ENCODE measurements around the gene ADNP.
"Not testable (repeated sequence)": the region's sequence is repeated elsewhere in the genome, so short reads cannot be mapped to it uniquely, and the experiment has no call there.

ADNP gene

GRCh38 chr20:50931306-50932015 lies at the start of gene ADNP:
Gene ADNP, minus strand, starts transcription at chr20:50931437. Its CDS starts 27,441 bp downstream, at chr20:50903996.
- DNase-seq (ENCODE audit: low spot score), result peak; percentile 97

DNA sequence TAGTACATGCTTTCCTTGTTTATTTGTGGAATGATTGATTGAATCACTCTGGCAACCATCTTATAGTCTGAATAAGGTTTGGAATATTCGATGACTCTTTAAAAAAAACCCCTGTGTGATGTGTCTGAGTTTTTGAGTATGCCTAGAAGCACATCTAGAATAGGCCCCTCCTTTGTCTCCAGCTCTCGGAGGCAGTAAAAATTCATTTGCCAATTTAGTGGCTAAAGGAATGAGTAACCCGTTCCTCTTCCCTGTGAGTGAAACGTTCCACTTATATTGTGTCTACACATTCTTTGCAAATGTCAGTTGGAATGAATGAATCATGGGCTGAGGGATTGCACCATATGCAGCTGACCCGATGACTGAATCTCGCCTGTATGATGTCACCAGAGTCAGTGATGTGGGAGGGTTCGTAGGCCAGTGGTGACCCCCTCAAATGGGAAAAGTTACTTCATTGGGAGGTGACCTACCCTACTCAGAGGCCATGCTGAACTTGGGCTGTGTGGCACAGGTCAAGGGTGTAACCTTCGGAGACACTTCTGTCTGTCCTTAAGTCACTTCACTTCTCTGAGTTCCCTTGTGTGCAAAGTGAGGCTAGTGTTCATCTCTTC lies 48.9 kb upstream of the ADNP start:
- DNase-seq (ENCODE audit: low spot score), result no peak

DNA sequence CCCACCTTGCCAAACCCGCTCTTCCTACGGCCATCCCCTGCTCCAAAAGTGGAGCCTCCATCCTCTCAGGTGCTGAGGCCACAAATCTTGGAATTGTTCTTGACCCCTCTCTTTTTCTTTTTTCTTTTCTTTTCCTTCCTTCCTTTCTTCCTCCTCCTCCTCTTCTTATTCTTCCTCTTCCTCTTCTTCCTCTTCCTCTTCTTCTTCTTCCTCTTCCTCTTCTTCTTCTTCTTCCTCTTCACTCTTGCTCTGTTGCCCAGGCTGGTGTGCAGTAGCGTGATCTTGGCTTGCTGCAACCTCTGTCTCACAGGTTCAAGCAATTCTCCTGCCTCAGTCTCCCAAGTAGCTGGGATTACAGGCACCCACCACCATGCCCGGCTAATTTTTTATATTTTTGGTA lies 47.3 kb upstream of the ADNP start:
- not testable (repeated sequence) for DNase-seq (ENCODE audit: low spot score)

DNA sequence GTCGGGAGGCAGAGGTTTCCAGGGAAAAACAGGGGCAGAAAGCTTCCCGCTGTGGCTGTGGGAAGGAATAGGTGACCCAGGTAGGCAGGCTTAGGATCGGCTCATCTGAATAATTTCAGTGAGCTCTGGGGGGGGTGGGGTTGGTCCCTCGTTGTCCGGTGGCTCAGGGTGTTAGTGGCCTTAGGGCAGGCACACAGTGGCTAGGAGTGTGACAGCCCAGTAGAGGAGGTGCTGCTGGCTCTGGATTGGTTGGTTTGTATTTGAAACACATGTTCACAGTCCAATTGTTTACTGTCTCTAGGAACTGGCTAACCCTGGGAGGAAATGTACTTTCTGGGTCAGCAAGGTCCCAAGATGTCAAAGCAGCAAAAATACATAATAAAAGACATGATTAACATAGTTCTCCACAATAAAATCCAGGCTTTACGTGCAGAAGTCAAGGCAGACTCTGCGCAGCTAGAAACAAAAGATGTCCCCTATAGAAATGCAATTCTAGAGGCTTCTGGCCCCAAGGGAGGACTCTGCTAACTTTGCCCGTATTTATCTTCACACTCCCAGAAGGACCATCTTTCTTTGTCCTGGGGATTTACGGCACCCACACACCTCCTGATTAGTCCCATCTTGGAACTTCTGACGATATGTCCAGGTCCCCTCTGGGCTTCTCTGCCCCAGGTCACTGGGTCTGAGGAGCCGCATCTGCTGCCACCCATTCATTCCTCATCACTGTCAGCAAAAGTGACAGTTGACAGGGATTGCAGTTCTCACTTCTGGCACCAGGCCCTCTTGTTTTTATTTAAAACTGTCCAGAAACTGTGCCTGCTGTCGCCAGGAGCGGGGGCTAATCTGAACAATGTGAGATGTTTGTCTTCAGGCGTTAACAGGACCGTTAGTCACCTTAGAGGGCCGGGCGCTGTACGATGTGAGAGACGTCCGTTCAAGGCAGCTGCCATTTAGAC lies 46.1 kb upstream of the ADNP start:
- DNase-seq (ENCODE audit: low spot score), result no peak

- DNase-seq (ENCODE audit: low spot score), result no peak
These were observed 44.6 kb upstream of the ADNP start for GRCh38 chr20:50975701-50976330.

DNA sequence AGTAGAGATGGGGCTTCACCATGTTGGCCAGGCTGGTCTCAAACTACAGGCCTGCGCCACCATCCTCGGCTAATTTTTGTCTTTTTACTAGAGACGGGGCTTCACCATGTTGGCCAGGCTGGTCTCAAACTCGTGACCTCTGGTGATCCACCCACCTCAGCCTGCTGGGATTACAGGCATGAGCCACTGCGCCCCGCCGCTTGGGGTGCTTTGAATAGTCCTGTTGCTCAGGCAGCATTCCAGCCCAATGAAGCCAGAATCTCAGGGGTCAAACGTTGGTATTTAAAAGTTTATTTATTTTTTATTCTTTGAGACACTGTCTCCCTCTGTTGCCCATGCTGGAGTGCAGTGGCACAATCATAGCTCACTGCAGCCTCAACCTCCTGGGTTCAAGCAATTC lies 38.7 kb upstream of the ADNP start:
- DNase-seq (ENCODE audit: low spot score), result no peak

DNA sequence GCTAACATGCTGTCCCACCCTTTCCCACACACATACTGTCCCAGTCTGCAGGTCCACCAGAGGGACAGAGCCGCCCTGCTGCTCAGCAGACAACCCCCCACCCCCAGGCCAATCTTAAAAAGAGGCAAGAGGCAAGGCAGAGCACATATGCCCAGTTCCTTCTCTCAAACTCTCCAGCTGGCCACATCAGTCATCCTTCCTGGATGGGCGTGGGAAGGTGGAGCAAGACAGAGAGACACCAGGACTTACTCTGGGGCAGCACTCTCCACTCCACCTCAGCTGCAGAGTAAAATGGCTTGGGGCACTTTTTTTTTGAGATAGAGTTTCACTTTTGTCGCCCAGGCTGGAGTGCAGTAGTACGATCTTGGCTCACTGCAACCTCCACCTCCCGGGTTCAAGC lies 38.2 kb upstream of the ADNP start:
- no peak for DNase-seq (ENCODE audit: low spot score)

DNA sequence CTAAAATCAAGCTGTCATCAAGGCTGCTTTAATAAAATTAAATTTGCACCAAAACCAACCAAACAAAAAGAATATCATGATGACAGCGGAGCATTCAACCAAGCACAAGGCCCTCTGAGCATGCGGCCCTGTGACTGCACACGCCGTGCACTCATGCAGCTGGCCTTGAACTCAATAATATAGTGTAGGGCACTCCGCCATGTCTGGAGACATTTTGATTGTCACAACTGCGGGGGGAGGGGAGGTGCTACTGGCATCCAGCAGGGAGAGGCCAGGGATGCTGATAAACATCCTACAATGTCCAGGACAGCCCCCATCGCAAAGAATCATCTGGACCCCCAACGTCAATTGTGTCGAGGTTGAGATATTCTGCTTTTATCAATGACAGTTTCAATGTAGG lies 37.1 kb upstream of the ADNP start:
- no peak for DNase-seq (ENCODE audit: low spot score)

- DNase-seq (ENCODE audit: low spot score), result no peak
These were observed 36.3 kb upstream of the ADNP start for GRCh38 chr20:50967586-50967985.

- no peak for DNase-seq (ENCODE audit: low spot score)
These were observed 28.4 kb upstream of the ADNP start for GRCh38 chr20:50959543-50960126.

- peak; percentile 96 for DNase-seq (ENCODE audit: low spot score)
These were observed 27.6 kb upstream of the ADNP start, which contains the start of gene MOCS3 for GRCh38 chr20:50958615-50959542. Gene MOCS3, plus strand, starts transcription at chr20:50958818. Its CDS starts 25 bp downstream, at chr20:50958843.

DNA sequence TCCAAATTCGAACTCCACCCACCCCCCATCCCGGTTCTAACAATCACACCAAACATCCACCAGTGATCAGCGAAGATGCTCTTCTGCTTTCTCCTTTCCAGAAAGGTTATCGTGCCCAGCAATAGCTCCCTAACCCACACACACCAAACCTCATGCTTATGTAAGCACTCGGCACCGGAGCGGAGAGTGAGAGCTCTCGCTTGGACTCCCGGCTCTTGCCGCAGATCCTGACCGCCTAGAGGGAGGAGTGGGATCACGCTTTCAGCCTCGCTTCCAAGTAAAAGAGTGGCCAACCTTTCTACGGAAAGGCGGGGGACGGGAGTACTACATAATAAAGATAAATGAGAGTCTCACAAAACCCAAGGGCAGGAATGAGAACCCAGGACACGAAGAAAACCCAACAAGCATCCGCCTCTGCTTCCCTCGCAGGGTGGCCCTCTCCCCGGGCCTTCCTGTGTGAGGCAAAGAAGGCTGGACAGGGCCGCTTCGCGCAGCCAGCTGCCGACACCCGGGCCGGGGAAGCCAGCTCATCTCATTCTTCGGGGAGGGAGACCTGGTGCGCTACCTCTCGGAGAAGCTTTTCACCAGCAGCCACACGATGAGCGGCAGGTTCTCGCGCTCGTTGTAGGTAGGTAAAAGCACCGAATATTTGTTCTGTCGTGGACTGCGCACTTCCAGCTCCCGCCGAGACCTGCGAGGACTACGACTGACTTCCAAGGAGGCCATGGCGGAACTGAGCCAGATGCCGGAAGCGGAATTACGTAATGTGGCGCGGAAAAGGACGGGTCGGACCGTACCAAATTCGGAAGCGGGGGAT lies 26.8 kb upstream of the ADNP start, which contains the start of gene DPM1:
Gene DPM1 (minus strand): TSS at position 735 of the 817 bp plus-strand sequence. CDS start 9 bp downstream, at position 726.
- peak; percentile 15 for DNase-seq (ENCODE audit: low spot score)

GRCh38 chr20:50957276-50957675 lies 26.0 kb upstream of the ADNP start:
- DNase-seq (ENCODE audit: low spot score), result no peak

- DNase-seq (ENCODE audit: low spot score), result no peak
These were observed 22.6 kb upstream of the ADNP start for GRCh38 chr20:50953821-50954220.

DNA sequence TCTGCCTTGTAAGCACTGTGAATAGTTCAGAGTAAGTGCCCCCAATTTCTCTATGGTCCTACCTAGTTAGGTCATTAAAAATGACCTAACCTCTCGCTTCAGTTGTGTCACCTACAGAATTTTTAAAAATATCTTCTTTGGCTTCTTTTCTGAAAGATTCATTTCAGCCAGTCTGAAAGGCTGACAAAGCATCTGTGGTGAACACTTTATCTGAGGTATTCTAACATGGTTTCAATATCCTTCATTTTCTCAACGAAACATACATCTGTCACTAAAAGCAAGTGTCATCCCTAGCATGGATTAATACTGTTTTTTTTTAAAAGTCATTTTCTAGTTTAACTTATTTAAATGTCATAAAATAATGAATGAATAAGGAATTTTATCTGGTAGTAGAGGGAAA lies 22.0 kb upstream of the ADNP start:
- no peak for DNase-seq (ENCODE audit: low spot score)

- DNase-seq (ENCODE audit: low spot score), result no peak
These were observed 17.0 kb upstream of the ADNP start for GRCh38 chr20:50948132-50948785.

DNA sequence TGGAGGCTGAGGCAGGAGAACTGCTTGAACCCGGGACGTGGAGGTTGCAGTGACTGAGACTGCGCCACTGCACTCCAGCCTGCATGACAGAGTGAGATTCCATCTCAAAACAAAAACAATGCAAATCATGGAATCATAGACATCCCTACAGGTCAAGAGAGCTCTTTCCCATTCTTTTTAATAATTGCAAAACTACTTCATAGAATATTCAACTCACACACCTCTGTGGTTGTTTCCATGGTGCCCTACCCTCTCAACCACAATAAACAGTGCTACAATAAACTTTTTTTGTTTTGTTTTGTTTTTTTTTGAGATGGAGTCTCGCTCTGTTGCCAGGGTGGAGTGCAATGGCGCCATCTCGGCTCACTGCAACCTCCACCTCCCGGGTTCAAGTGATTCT lies 11.8 kb upstream of the ADNP start:
- DNase-seq (ENCODE audit: low spot score), result no peak

GRCh38 chr20:50933589-50933988 lies 2.4 kb upstream of the ADNP start:
- no peak for DNase-seq (ENCODE audit: low spot score)

- no peak for DNase-seq (ENCODE audit: low spot score)
These were observed 1.5 kb upstream of the ADNP start for GRCh38 chr20:50932691-50933280.

Measured in pons (tissue), 1 donor.